ENCODE data around the gene INSR.
"Not testable (repeated sequence)": the region's sequence is repeated elsewhere in the genome, so short reads cannot be mapped to it uniquely, and the experiment has no call there.

INSR gene

GRCh38 chr19:7293762-7294557, at the start of gene INSR:
Gene INSR (minus strand): TSS chr19:7294414. CDS start chr19:7293891, 523 bp downstream.
- DNase-seq (ENCODE audit: low spot score) = peak; percentile 90

DNA sequence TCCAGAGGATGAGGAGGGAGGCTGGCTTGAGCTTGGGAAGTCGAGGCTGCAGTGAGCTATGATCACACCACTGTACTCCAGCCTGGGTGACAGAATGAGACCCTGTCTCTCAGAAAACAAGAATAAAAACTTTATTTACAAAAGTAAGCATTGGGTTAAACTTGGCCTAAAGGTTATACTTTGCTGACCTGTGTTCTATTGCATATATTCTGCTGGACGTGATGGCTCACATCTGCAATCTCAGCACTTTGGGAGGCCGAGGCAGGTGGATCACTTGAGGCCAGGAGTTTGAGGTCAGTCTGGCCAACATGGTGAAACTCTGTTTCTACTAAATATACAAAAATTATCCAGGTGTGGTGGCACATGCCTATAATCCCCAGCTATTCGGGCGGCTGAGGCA, 47.9 kb upstream of the INSR start:
- DNase-seq (ENCODE audit: low spot score) = no peak

- DNase-seq (ENCODE audit: low spot score) = peak; percentile 74
Observed at GRCh38 chr19:7340959-7341837, 47.0 kb upstream of the INSR start.

GRCh38 chr19:7337380-7338194, 43.4 kb upstream of the INSR start:
- DNase-seq (ENCODE audit: low spot score) = no peak

DNA sequence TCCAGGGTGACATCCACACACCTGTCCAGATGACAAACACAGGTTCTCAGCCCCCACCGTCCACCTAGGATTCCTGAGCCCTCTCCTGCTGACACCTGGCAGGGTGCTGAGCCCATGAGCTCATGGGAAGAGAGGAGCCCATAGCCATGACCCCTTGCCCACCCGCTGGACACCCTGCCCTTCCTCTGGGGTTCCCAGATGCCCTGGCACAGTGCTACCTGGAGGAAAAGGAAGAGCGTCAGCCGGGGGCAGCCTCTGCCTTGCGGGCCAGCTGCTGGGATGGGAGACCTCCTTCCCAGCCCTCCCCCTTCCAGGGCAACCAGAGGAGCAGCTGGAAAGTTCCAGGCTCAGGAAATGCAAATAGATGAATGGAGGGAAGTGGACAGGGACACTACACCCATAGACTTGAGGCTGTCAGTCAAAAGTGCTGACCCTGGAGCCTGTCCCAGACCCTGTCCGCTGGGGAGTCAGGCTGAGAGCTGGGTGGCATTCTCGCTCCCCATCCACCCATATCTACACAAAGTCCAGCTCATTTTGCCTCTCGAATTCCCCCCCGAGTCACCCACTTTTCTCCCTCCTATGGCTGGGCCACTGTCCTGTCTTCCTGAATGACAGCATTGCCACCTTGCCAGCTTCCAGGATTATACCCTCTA, 42.2 kb upstream of the INSR start:
- DNase-seq (ENCODE audit: low spot score) = no peak

GRCh38 chr19:7333198-7334118, 39.2 kb upstream of the INSR start:
- DNase-seq (ENCODE audit: low spot score) = peak; percentile 68

- DNase-seq (ENCODE audit: low spot score) = no peak
Observed at GRCh38 chr19:7331446-7331845, 37.2 kb upstream of the INSR start.

DNA sequence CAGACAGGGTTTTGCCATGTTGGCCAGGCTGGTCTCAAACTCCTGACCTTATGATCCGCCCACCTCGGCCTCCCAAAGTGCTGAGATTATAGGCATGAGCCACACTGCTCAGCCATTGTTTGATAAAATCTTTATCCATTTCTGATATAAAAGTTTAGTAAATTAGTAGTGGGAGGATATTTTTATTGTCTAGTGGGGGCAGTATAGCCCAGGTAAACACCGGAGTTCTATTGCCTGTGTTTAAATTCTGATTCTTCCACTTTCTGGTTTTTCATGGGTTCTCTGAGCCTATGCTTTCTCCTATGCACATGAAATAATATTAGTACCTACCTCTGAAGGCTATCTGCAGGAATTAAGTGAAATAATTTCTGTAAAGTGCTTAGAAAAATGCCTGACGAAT, 34.4 kb upstream of the INSR start:
- DNase-seq (ENCODE audit: low spot score) = no peak

- no peak for DNase-seq (ENCODE audit: low spot score)
Observed at GRCh38 chr19:7327802-7328201, 33.6 kb upstream of the INSR start.

GRCh38 chr19:7326105-7326877, 32.1 kb upstream of the INSR start:
- peak; percentile 44 for DNase-seq (ENCODE audit: low spot score)

DNA sequence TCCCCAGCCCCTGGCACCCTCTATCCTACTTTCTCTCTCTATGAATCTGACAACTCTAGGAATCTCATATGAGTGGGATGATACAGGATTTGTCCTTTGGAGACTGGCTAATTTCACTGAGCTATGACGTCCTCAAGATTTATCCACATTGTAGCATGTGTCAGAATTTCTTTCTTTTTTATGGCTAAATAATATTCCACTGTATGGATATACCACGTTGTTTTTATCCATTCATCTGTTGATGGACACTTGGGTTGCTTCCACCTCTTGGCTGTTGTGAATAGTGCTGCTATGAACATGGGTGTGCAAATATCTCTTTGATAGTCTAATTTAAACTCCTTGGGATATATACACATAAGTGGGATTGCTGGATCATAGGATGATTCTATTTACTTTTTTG, 24.0 kb upstream of the INSR start:
- DNase-seq (ENCODE audit: low spot score) = no peak

GRCh38 chr19:7312816-7313215, 18.6 kb upstream of the INSR start:
- DNase-seq (ENCODE audit: low spot score) = no peak

GRCh38 chr19:7311911-7312310, 17.7 kb upstream of the INSR start:
- no peak for DNase-seq (ENCODE audit: low spot score)

DNA sequence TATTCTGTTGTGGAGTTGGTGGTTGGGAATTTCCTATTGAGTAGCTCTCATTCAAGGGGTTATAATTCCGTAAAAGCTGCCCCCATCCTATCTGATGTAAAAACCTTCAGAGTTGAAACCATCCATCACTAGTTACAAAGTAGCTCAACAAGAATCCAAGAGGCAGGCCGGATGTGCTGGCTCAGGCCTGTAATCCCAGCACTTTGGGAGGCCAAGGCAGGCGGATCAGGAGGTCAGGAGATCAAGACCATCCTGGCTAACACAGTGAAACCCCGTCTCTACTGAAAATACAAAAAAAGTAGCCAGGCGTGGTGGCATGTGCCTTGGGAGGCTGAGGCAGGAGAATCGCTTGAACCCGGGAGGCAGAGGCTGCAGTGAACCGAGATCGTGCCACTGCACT, 14.1 kb upstream of the INSR start:
- DNase-seq (ENCODE audit: low spot score) = not testable (repeated sequence)

DNA sequence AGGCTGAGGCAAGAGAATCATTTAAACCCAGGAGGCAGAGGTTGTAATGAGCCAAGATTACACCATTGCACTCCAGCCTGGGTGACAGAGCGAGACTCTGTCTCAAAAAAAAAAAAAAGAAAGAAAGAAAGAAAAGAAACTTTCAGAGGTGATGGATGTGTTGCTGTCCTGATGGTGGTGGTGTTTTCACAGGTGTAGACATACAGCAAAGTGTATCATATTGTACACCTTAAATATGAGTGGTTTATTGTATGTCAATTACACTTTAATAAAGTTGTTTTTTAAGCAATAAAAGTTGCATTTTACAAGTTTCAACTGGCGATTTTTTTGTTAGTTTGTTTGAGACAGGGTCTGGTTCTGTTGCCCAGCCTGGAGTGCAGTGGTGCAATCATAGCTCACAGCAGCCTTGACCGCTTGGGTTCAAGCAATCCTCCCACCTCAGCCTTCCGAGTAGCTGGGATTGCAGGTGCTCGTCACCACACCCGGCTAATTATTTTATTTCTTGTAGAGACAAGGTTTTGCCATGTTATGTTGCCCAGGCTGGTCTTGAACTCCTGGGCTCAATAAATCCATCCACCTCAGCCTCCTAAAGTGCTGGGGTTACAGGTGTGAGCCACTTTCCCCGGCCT, 13.5 kb upstream of the INSR start:
- DNase-seq (ENCODE audit: low spot score) = no peak

- DNase-seq (ENCODE audit: low spot score) = no peak
Observed at GRCh38 chr19:7304200-7304599, 10.0 kb upstream of the INSR start.

DNA sequence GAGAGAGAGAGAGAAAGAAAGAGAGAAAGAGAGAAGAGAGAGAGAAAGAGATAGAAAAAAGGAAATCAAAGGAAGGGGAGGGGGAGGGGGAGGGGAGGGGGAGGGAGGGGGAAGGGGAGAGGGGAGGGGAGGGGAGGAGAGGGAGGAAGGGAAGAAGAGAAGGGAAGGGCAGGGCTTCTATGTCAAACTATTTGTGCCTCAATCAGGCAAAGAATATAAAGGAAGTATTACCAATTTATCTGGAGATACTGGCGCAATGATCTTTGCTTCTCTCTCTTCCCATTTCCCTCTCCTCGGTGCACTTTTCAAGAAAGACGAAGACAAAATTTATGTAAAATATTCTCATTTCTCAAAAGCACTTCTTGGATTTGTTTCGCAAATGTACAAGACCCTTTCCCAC, 9.3 kb upstream of the INSR start:
- no peak for DNase-seq (ENCODE audit: low spot score)

- DNase-seq (ENCODE audit: low spot score) = no peak
Observed at GRCh38 chr19:7301525-7301924, 7.3 kb upstream of the INSR start.

DNA sequence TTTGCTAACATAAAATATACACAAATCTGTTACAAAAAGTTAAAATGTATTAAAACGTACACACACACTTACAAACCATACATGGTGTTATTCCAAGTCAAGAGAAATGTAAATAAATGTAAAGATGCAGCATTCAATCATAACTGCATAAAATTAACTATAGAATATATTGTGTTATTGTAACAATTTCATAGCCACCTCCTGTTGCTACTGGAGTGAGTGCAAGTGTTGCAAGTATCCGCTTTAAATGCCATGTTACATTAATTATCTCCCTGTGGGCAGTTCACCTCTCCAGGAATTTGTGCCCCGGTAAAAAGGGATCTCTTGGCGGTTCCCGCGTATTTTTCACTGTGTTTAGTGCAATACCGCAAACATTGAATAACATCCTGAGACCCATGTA, 3.5 kb upstream of the INSR start:
- DNase-seq (ENCODE audit: low spot score) = no peak

All from kidney tubule cell (primary cell).